ENCODE results near the gene DYNAP.

Gene DYNAP, protein sequence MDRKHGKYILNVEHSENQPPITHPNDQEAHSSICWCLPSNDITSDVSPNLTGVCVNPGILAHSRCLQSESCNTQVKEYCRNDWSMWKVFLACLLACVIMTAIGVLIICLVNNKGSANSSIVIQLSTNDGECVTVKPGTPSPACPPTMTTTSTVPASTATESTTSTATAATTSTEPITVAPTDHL

GRCh38 chr18:54590945-54591344 lies at the start of gene DYNAP:
Gene DYNAP, plus strand, starts transcription at chr18:54591245. Its CDS starts 38 bp downstream, at chr18:54591283.
- no peak for DNase-seq (ENCODE audit: low spot score)

- no peak for DNase-seq (ENCODE audit: low spot score)
These were observed 39.5 kb upstream of the DYNAP start for GRCh38 chr18:54551590-54551989.

- DNase-seq (ENCODE audit: low spot score): no peak
These were observed 35.8 kb upstream of the DYNAP start for GRCh38 chr18:54555286-54555685.

GRCh38 chr18:54555996-54556395 lies 35.0 kb upstream of the DYNAP start:
- DNase-seq (ENCODE audit: low spot score): no peak

DNA sequence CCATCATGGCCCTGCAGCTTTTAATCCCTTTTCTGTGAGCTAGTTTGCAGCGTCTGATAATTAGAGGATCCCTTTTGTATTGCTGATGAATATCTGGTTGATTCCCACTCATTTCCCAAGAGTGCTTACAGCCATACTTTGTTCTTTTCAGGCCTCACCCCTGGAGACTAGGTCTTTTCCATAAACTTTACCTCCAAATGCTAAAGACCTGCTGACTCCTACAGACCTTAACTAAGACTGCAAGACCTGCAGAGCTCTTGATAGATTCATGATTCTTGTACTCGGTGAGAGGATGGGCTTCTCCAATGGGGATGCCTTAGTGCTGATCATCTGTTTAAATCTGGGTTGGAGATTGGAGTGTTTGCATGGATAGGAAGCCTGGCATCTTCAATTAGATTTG lies 33.1 kb upstream of the DYNAP start:
- DNase-seq (ENCODE audit: low spot score): no peak

- DNase-seq (ENCODE audit: low spot score): peak; percentile 3
These were observed 32.1 kb upstream of the DYNAP start for GRCh38 chr18:54558609-54559585.

DNA sequence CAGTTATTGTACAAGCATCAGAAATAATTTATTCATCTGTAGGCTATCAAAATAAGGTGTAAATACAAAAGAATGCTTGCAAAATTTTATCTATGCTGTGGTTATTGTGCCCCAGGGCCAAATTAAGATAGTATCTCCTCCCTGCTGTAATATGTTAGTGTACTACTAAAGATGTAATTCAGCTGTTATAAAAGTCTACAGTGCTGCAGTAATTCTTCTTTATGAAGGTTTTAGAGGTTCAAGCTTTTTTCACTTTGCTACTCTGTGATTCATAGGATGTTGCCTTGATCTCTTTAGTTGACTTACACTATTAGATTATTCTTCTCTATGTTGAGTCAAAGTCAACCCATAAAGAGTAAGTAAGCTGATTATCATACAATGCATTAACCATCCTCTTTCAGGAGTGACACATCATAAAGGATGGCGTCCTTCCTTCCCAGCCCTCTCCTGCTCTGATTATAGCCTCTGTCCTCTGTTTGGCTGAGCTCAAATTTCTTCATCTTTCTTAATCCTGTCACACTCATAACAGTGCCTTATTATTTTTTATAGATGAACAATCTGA lies 29.3 kb upstream of the DYNAP start:
- DNase-seq (ENCODE audit: low spot score): no peak

GRCh38 chr18:54580202-54580729 lies 10.8 kb upstream of the DYNAP start:
- no peak for DNase-seq (ENCODE audit: low spot score)

GRCh38 chr18:54584065-54584464 lies 7.0 kb upstream of the DYNAP start:
- DNase-seq (ENCODE audit: low spot score): no peak

DNA sequence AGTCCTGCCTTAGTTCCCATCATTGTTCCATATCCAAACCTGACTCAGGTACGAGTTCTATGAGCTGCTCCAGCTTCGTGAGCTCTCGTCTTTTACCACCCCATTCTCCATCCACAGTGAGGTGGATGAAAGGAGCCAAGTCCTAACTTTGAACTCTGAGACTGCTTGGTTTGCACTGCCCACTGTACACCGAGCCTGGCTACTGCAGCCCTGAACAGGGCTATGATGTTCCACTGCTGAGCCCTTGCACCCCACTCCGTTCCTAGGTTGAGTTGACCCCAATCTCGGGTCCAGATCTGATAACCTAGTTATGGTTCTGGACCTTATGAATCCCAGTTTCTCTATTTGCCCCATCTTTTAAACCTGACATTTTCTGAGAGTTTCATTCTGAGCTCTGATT lies 5.3 kb upstream of the DYNAP start:
- no peak for DNase-seq (ENCODE audit: low spot score)

DNA sequence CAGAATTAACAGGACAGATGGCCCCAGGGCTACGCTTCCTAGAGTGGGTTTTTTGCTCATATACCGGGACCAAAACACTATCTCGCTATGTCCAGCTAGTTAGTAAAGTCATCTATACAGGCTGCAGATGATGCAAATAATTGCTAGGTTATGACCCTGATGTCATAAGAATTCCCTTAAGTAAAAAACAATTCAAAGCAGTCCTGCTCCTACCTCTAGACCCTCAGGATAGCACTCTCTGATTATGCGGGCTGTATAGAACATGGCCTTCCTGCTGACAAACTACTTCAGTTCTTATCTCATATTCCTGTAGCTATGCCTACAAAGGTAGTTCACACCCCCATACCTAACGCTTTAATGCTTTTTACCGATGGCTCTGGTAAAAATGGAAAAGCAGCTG lies 13.2 kb downstream of the DYNAP start:
- no peak for DNase-seq (ENCODE audit: low spot score)

DNA sequence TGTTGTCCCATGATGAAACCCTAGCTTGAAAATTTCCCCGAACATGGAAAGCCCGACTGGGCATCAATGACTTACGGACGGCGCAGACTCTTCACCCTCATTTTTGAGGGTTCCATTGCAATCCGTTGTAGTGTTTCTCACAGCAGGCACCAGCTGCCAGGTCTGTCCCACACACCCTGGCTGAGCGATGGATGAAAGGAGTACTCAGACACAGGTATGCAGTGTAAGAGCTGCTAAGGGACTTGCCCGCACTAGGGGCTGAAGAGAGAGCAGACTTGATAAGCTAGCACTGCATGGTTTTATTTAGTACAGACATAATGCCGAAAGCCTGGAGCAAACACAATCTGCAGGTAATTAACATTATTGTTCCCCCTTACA lies 15.8 kb downstream of the DYNAP start:
- no peak for DNase-seq (ENCODE audit: low spot score)

- no peak for DNase-seq (ENCODE audit: low spot score)
These were observed 16.4 kb downstream of the DYNAP start for GRCh38 chr18:54607213-54608027.

DNA sequence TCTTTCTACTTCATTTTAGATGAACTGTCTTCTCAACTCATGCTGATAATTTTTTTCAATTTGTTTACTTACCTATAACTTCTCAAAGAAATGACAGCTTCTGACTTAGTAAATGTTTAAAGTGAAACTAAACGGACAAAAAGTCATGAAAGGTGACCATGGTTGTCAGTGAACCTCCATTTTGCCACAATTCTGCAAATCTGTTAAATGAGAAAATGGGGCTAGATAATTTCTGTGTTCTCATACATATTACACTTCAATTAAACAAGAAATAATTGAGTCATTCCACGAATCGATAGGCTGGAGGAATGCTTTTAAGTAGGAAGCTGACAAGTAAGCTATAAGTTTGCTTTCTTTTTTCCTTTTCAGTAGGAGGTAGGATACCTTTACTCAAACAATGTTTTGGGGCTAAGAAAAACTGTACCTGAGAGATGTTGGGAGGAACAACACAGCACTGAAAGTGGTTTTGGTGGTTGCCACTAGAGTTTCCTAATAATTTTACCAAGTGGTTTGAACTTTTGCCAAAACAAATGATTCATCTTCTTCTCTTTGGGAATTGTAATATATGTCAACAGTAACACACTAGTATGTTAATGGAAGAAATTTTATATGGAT lies 17.1 kb downstream of the DYNAP start:
- DNase-seq (ENCODE audit: low spot score): no peak

DNA sequence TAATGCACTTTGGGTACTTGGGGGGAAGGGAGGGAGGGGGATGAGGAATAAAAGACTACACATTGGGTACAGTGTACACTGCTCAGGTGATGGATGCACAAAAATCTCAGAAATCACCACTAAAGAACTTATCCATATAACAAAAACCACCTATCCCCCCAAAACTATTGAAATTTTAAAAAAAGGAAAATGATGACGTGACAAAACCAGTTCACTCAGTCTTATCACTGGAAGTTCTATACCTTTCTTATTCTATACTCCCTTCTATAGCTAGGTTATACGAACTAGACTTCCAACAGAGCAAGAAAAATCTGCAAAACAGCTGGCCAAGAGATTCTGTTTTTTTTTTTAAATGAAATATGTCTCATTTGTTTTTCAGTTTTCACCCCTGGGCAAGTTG lies 20.8 kb downstream of the DYNAP start:
- DNase-seq (ENCODE audit: low spot score): no peak

DNA sequence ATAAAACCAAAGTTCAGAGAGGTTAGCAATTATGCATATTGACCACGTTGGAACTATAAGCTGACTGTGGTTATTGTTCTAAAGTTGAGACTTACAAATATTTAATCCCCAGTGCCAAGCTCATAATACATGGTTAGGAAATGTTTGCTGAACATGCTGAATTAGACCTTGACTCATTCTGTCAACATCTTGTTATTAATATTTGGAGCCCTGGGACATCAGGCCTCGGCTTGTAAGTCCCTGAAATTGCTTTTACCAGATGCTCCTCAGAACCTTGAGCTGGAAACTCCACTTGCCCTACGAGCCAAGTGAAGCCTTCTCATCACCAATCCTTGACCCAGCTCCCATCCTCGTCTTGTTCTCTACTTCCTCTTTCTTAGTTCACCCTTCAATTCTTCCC lies 21.2 kb downstream of the DYNAP start:
- no peak for DNase-seq (ENCODE audit: low spot score)

DNA sequence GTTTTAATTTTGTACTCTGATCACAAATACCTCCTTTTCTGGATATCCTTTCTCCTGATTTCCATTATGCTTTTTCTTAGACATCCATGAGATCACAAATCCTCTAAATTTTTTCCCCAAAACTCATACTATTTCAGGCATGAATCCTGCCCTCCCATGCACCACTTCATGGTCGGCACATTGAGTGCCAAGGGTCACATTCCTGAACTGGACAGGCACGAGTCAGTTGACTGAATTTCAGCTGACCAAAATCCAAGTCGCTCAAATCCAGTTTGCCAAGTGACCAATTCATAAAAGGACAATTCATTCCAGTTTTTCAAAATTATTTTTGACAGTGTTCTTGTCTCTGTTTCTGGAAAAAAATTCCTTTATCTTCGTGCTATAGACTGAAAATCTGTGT lies 22.1 kb downstream of the DYNAP start:
- DNase-seq (ENCODE audit: low spot score): no peak

DNA sequence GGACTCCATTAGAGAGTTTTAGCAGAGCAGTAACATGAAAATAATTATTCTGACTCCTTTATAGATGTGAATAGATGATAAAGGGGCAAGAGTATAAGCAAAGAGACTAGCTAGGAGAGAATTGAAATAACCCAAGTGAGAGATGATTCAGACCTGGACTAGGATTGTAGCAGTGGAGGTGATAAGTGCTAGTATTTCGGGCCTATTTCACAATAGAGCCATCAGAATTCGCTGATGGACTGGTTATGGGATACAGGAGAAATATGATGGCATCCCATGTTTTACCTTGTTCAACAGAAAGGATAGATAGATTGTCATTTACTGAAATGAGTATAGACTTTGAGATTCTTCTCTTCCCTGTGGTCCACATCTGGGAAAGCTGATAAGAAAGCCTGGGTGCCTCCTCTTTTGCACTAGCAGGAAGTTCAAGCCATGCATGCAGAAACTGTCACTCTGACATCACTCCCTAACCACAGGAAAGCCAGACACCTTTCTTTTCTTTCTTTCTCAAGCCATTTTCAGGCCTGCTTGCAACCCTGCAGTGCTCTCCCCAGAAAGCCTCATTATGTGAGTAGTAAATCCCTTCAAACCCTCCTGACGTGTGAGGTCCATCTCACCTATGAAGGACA lies 25.3 kb downstream of the DYNAP start:
- no peak for DNase-seq (ENCODE audit: low spot score)

DNA sequence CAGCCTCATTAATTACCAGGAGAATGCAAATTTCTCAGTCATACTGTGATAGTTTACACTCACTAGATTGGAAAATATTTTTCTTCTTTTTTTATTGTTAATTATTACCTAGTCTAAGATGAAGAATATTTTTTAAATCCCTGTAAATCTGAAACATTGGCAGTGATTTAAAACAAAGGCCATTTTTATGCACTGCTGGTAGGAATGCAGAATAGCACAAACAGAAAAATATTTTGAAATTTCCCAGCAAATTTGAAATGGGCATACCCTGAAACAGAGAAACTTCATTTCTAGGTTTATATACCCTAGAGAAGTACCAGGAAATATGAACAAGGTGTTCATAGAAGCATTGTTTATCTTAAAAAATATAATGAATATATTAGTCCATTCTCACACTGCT lies 31.0 kb downstream of the DYNAP start:
- DNase-seq (ENCODE audit: low spot score): no peak

DNA sequence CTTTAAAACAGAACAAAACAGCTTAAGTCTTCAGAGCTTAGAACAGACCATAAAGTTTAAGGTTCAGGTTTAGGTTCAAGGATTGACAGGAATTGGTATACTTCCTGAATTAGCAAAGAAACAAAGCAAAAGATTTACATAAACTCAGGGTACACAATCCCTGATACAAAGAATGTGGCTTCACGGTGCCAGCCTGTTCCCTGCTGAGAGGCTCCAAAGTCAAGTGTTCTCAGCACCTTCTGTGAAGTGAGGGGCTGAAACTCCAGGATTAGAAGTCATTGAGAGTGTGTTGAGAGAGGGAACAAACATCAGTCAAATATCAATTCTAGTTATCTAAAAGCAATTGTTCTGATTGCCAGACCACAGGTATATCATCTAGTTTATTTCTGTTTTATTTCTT lies 35.7 kb downstream of the DYNAP start:
- DNase-seq (ENCODE audit: low spot score): no peak

GRCh38 chr18:54630963-54631362 lies 39.9 kb downstream of the DYNAP start:
- DNase-seq (ENCODE audit: low spot score): no peak

All from CD4-positive, alpha-beta T cell treated with Interleukin-15 for 4 hours (primary cell).